HFF-Myc (cell line): ENCODE results near the gene PA2G4.
"Not testable (repeated sequence)": the region's sequence is repeated elsewhere in the genome, so short reads cannot be mapped to it uniquely, and the experiment has no call there.

Experiments
- DNase-seq: peaks from one replicate; pipeline ENCODE4 v3.0.0-alpha.2; 2011; ENCODE audit warnings: low read depth; ENCODE audit errors: extremely low read depth
- H3K4me3 ChIP-seq: replicated peaks from 2 replicates; pipeline ENCODE4 v1.5.1; 2011; ENCODE audit warnings: low read depth, mild to moderate bottlenecking, control low read depth, low read length
- CTCF ChIP-seq: IDR thresholded peaks from 2 replicates; pipeline ENCODE4 v1.5.1; 2012; ENCODE audit warnings: mild to moderate bottlenecking, low read depth, low read length, control low read depth; ENCODE audit errors: missing control alignments

Gene PA2G4

GRCh38 chr12:56152756-56153677 is 48.7 kb downstream of the PA2G4 start:
- no peak for TF ChIP-seq CTCF
- H3K4me3 ChIP-seq, result peak overlapping the region; percentile 80
- no peak for DNase-seq

GRCh38 chr12:56153678-56154065 is 49.3 kb downstream of the PA2G4 start:
- H3K4me3 ChIP-seq, result peak overlapping the region; percentile 80
- DNase-seq, result no peak

GRCh38 chr12:56154246-56154771 is 50.0 kb downstream of the PA2G4 start:
- TF ChIP-seq CTCF, result no peak
- no peak overlapping the region for H3K4me3 ChIP-seq
- no peak for DNase-seq

More at GRCh38 chr12:56153678-56154065, 49.3 kb downstream of the PA2G4 start:
- no peak for TF ChIP-seq CTCF

GRCh38 chr12:56154818-56155217 is 50.5 kb downstream of the PA2G4 start:
- no peak for TF ChIP-seq CTCF
- no peak overlapping the region for H3K4me3 ChIP-seq
- DNase-seq, result no peak

- no peak for TF ChIP-seq CTCF
- no peak overlapping the region for H3K4me3 ChIP-seq
- no peak for DNase-seq
These were observed 51.0 kb downstream of the PA2G4 start for GRCh38 chr12:56155256-56155845.

- not testable (repeated sequence) for DNase-seq
- H3K4me3 ChIP-seq, result peak overlapping the region; percentile 96
These were observed 52.3 kb downstream of the PA2G4 start for GRCh38 chr12:56156464-56157200.
